NOMO-1 treated with dmso at 0.1 percent for 144 hours (cell line): ENCODE measurements around the gene SORBS2.
"Not testable (repeated sequence)": the region's sequence is repeated elsewhere in the genome, so short reads cannot be mapped to it uniquely, and the experiment has no call there.

Experiments used
- DNase-seq: peaks from one replicate; lab custom pipeline; 2025; ENCODE audit not compliant: unreplicated experiment; lab: John Stamatoyannopoulos, UW

The SORBS2 gene

DNA sequence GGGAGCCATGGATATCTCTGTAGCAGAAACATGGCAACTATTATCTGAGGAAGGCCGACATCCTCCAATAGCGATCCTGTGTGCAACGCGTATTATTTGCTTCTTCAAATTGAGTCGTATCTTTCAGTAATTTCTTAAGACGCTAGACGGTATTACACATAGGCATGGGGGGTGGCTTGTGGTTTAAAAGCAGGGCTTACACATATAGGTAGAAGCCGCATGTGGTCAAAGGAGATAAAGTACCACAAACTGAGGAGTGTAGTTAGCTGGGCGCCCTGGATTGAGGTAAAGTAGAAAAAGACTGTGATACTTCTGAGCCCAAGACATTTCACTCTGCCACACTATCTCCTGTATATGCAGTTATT is 94.6 kb downstream of the SORBS2 start:
- DNase-seq, result no peak

DNA sequence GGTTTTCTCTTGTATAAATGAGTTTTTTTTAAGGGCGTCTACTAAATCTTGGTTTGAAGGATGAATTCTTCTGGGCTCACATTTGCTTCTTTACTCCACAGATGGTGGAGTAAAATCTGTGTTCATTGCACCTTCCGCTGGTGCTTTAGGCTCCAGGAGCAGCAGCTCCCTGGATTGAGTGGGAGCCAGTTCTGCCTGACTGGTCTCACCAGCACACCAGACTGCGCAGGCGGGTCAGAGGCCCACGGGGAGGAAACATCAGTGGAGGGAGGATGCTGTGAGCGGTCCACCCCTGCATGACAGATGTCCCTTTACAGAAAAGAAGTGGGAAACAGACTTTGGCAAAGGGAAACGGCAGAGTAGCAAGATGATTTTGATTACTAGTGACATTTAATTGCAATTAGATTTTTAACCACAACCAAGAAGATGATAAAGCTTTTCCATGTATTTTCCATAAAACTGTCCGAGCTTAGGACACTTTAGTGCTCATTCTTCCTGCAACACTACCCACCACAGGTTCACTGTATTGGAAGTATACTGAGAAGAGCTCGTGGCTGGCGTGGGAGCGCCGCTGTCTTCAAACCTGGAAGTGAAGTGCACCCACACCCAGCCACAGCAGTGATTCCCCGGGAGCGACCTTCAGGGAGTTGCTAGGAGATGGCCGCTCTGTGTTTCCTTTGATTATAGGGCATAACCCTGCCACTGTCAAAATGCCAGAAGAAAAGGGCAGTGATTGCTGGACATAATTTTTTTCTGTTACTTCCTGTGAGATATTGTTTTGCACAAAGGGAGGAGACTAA is 95.2 kb downstream of the SORBS2 start:
- no peak for DNase-seq

DNA sequence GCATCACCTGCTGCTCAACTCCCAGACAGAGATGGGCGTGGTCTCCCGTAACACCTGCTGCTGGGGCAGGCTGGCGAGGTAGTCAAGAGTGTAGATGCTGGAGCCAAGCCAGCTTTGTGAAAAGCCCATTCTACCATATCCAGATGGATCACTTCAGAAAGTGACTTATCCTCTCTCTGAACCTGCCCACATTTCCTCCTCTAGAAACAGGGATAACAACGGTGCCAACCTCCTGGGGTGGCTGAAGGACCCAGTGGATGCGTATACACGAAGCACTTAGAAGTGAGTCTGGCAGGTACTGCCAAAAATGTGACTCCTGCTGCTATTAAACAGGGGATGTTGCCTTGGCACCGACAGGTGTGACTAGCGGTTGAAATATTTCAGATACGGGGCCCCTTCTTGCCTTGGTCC is 95.8 kb downstream of the SORBS2 start:
- no peak for DNase-seq

DNA sequence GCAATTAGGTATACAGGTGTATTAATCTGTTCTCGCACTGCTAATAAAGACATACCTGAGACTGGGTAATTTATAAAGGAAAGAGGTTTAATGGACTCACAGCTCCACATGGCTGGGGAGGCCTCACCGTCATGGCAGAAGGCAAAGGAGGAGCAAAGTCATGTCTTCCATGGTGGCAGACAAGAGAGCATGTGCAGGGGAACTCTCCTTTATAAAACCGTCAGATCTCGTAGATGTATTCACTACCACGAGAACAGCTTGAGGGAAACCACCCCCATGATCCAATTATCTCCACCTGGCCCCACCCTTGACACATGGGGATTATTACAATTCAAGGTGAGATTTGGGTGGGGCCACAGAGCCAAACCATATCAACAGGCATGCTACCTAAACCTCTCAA is 97.5 kb downstream of the SORBS2 start:
- not testable (repeated sequence) for DNase-seq

DNA sequence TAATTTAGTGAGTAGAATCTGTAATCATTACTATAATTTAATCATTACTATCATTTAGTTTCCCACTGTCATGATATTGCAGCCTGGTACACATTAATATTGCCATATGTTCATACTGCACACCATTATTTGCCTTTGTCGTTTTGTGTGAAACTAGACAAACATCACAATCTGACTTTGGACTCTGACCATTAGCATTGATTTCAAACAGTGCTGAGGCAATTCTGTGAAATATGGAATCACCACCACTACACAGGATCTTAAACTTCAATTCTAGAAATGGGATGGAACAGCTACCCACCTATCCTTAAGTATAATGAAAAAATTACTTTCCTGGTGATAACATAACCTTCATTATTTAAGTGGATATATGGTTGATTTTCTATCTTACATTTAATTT is 98.3 kb downstream of the SORBS2 start:
- DNase-seq, result no peak

DNA sequence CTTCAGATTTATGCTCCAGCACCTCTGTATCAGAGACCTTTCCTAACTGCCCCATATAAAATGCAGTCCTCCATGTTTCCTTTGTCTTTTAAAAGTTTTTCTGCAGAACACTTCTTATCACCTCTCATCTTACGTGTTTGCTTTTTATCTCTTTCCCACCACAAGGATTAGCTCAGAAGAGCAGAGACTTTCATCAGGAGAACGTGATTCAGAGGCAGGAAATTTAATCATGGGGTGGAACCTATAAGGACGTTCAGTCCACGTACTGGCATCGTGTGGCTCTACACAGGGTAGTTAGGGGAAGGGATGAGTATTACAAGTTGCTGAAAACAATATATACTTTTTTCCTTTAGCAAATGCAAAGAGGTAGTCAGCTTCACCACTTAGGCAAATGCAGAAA is 98.7 kb downstream of the SORBS2 start:
- DNase-seq, result no peak

DNA sequence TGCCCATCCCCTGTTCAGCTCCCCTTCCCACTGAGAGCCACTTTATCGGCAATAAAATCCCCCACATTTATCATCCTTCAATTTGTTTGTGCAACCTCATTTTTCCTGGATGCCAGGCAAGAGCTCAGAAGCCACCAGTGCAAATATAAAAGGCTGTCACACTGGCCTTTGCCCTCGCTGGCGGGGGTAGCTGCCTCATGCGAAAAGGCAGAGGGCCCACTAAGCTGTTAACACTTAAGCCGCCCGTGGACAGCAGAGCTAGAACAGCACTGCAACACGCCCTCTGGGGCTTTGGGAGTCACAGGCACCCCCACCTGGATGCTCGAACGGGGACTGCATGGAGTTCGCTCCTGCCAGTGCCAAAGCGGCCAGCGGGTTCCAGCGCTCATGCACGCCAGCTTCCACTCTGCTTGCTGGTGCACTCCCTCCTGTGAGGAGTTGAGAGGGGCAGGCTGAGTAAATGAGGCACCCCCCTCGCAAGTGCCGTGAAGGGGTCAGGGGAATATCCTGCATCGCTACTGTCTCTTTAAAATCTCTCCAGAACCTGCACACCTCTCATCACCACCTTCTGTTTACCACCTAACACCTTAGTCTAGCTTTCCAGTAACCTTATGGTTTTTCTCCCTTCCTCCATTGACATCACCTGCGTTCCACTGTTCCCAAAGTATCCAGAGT is 99.5 kb downstream of the SORBS2 start:
- DNase-seq, result no peak

DNA sequence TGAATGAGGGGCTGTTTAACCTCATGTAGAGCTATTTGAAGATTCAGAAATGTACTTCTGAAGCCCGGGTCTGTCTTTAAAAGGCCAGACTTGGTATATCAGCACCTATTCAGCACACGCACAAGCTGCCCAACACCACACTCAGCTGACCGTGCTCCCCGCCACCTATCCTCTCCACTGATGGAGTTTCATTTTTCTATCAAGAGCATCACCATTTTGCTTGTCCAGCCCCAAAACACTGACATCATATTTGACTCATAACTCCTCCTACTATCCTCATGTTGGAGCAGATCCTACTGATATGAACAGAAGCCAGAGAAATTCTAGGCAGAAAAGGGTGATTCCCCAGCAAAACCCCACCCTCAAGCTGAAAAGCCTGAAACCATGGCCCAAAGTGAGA is 100.3 kb downstream of the SORBS2 start:
- DNase-seq, result no peak

DNA sequence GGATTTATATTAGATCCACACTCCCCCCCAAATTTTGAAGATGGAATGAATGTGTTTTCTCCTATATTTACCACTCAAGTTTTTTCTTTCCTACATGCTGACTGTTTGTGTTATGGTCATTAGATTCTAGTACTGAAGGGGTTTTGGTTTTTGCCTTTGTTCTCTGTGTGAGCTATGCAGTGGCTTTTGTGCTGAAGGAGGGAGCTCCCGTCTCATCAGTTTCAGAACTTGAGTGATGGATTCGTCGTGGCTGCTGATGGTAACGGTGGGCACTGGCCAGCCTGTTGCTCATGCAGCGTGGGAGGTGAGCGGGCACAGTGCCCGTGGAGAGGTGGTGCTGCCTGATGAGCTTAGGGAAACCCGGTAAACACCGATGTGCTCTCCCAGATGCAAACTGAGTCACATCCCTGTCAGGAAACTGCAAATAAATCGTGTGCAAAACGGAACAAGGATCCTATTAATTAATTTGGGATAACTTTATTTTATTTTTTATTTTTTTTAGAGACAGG is 101.5 kb downstream of the SORBS2 start:
- no peak for DNase-seq

DNA sequence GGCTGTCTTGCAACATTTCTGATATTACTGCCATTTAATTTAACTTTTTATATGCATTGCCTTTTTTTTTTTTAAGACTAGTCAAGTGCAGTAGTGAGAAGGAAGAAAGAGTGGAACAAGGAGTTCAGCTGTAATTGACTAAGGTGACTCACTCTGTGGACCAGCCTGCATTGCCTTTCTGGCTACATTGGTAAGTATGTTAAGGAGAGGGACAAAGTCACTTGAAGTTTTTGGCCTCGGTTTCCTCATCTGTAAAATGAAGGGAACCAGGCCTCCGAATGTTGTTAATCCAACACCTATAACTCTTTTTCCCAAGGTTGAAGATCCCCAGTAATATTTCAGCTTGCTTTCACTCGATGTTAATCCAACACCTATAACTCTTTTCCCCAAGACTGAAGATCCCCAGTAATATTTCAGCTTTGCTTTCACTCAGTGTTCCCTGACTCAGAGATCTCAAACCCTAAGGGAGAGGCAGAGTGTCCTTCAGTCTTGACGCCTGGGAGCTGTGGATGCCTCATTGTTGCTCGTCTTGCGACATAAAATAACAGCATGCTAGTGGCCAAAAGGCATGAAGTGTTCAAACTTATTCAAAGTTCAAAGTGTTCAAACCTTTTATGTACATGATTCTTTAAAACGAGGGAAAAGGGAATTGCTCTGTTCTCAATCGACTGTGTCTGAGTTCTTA is 102.0 kb downstream of the SORBS2 start:
- DNase-seq, result no peak

DNA sequence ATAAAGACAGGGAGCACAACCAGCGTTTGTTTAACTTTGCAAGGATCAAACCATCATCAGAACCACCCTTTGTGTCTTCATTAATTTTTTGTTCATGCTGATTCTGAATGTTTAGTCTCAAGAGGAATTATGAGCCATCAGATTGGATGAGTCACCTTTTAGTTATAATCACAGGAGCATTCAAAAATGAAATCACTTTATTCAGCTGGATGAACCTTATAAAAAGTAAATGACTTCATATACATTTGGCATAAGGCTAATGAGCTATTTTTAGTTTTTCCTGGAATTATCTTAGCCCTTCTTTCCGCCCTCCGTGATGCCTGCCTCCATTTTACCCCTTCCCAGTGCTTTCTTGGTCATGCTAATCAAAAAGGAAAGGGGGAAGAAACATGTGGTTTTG is 103.6 kb downstream of the SORBS2 start:
- DNase-seq, result no peak

DNA sequence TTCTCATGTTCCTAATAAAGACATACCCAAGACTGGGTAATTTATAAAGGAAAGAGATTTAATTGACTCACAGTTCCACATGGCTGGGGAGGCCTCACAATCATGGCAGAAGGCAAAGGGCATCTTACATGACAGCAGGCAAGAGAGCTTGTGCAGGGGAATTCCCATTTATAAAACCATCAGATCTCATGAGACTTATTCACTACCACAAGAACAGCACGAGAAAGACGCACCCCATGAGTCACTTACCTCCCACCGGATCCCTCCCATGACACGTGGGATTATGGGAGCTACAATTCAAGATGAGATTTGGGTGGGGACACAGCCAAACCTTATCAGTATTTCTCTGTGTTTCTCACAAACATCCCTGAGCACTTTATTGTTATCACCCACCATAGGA is 104.4 kb downstream of the SORBS2 start:
- not testable (repeated sequence) for DNase-seq

DNA sequence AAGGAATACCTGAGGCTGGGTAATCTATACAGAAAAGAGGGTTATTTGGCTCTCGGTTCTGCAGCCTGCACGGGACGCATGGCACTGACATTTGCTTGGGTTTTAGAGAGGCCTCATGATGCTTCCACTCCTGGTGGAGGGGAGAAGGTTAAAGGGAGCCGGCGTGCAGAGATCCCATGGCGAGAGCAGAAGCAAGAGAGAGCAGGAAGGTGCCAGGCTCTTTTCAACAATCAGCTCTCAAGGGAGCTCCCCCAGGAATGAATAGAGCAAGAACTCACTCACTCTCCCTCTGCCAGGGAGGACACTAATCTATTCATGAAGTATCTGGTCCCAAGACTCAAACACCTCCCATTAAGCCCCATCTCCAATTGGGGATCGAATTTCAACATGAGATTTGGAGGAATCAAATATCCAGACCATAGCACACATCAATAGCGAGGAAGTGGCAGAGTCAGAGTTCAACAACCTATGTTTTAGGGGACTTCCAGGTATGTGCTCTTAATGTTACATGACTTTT is 109.8 kb downstream of the SORBS2 start:
- DNase-seq, result no peak

DNA sequence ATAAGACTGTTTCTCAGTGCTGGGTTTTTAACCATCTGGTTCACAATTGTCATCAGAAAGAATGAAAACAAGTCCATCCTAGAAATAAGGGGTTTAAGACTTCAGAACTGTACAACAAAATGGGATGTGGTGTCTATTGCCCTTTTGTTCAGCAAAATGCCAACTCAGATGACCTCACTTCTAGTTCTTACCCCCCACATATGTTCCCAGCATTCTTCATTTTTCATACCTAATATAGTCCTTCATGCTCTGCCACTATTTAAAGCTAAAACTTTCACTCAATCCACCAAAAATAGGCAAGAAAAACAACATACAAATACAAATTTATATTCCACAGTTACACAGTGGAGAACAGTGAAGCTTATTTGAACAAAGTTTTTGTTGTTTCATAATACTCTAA is 111.4 kb downstream of the SORBS2 start:
- DNase-seq, result no peak

DNA sequence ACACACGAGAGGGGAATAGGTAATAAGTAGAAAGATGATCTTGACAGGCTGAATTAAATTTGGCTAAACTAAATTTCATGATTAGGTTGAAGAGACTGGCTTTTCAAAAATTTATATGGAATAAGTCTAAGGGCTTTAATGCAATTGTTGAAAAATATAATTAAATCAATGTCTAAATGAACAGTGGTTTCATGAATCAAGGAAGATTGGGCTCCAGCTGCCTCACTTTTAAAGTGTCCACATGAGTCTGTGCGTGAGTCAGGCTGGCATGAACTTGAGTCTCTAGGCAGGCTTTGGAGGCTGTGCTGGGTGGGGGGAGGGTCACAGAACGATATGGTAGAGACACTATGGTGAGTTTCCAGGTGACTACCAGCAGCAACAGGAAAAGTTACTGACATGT is 111.9 kb downstream of the SORBS2 start:
- no peak for DNase-seq

DNA sequence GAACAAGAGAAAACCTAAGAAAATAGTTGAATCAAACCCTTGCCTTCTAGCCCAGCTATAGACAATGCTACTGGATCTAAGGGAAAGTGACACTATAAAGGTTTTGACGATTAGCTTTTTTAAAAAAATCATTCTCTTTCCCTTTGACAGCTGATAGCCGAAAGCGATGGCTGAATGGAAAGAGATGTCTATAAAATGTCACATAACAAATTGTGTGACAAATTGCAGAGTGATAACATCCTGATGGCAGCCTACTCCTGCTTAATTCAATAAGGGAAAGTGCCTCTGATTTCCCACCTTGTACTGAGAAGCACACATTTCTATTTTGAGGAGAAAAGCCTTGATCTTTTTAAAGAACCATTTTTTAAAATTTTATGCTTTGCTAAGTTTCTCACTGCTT is 114.5 kb downstream of the SORBS2 start:
- no peak for DNase-seq

DNA sequence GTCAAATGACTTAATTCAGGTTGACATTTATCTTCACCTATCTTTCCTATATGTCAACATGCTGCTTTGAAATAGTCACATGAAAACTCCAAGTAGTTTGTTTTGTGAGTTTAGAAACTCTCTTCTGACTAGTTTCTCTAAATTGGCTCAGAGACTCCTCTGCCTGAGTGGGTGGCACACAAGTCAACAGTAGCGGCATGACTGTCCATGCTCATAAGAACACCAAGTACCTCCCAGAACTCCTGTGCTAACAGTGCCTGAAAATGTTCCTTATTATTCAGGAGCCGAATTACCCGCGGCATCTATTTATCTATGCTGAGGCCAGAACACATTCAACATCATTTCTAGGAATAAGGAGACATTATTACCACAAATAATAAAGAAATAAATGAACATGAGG is 116.3 kb downstream of the SORBS2 start:
- no peak for DNase-seq

DNA sequence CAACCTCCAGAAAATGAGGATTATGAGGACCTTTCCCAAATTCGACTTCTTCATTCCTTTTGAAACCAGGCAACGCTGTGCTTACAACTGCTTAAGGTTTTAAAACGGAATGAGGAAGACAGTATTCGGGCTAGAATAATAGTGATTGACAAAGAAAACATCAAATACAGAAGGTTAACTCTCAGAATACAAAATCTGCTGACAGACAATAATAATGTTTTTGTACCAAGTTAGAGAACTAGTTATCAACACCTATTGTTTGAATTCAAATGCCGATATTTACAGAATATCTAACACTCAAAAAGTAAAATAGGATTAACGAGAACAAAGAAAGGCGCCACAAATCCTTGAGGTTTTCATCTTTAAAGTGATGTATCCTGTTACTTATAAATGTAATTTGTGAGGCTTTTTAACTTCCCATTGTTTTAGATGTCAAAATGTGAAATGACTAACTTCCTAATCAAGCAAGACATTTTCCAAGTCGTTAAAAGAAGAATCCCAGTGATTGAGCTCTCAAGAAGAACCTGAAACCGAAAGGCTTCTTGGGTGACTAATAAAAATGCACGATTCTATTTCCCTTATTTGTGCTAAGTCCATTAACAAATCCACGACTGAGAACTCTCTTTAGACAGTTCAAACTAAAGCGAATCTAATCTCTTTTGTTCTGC is 118.3 kb downstream of the SORBS2 start:
- DNase-seq, result no peak

DNA sequence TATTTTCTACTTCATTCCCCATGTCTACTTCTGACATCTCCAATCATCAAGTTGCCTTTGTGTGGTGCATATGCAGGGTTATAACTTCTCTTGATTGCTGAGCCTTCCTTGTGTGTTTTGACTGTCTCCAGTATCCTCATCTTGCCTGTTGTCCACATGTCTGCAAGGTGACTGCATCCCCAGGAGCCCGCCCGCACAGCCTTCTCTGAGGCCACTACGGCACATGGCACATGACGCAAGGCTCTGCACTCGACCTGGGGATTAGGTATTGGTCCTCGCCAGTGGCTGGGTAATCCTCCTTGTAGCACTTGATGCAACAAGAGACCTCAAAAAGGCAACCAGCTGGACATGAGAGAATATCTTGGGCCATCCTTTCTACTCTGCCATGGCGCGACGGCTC is 122.6 kb downstream of the SORBS2 start:
- DNase-seq, result no peak

DNA sequence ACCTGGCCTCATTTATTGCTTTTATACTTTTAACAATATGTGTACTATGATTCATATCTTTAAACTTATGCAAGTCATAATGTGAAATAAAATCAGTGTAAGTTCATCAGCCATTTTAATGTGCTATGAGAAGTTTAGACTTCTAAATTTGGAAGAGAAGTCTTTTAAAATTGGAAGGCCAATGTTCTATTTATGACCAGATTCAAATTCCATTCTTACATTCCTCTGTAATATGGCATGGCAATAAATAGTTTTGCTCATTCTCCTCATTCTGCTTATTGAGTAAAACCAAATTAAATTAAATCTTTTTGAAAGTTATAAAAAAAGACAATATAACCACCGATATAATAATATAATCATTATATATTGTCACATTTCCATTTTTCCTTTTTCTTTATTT is 126.2 kb downstream of the SORBS2 start:
- DNase-seq, result no peak

DNA sequence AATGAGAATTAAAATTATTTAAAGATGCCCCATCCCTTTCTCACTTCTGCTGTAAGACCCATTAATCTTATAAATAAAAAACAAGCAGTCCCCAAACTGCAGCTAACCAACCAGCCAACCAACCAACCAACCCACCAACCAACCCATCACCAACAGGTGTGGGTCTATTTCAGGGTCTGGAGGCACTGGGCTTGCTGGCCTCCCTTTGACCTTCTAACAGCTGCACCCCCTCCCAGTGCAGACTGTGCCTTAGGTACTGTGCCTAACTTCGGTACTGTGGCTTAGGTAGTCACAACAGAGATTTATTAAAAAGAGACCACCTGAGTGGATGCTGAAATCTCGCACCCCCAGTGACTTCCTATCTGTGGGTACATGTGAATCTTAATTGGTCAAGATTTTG is 128.1 kb downstream of the SORBS2 start:
- DNase-seq, result no peak
